HG03159 (cell line): ENCODE results near the gene TDRKH.

Experiments
- ATAC-seq: cut with Tn5 transposase; IDR thresholded peaks from one replicate; pipeline ENCODE4 v1.9.1; 2021; ENCODE audit warnings: mild to moderate bottlenecking, moderate library complexity; ENCODE audit not compliant: unreplicated experiment

TDRKH gene

GRCh38 chr1:151825204-151825603 is 34.9 kb upstream of the TDRKH start:
- ATAC-seq = no peak

- ATAC-seq = no peak
Observed at GRCh38 chr1:151823175-151823574, 32.9 kb upstream of the TDRKH start.

GRCh38 chr1:151822404-151822803 is 32.1 kb upstream of the TDRKH start:
- no peak for ATAC-seq

- ATAC-seq = no peak
Observed at GRCh38 chr1:151820940-151821339, 30.6 kb upstream of the TDRKH start.

- ATAC-seq = no peak
Observed at GRCh38 chr1:151819976-151820623, 29.8 kb upstream of the TDRKH start.

- no peak for ATAC-seq
Observed at GRCh38 chr1:151819227-151819835, 29.0 kb upstream of the TDRKH start.

GRCh38 chr1:151817353-151817730 is 27.0 kb upstream of the TDRKH start:
- no peak for ATAC-seq

GRCh38 chr1:151816548-151817352 is 26.4 kb upstream of the TDRKH start:
- no peak for ATAC-seq

GRCh38 chr1:151815716-151816327 is 25.5 kb upstream of the TDRKH start:
- ATAC-seq = no peak

GRCh38 chr1:151814971-151815545 is 24.8 kb upstream of the TDRKH start:
- no peak for ATAC-seq

GRCh38 chr1:151814426-151814825 is 24.1 kb upstream of the TDRKH start:
- ATAC-seq = no peak

- no peak for ATAC-seq
Observed at GRCh38 chr1:151813271-151813977, 23.1 kb upstream of the TDRKH start.

GRCh38 chr1:151811181-151811580 is 20.9 kb upstream of the TDRKH start:
- no peak for ATAC-seq

GRCh38 chr1:151809985-151810556 is 19.8 kb upstream of the TDRKH start:
- no peak for ATAC-seq

- ATAC-seq = no peak
Observed at GRCh38 chr1:151809290-151809984, 19.1 kb upstream of the TDRKH start.

- no peak for ATAC-seq
Observed at GRCh38 chr1:151807766-151808165, 17.5 kb upstream of the TDRKH start.

GRCh38 chr1:151807131-151807530 is 16.8 kb upstream of the TDRKH start:
- no peak for ATAC-seq

GRCh38 chr1:151806170-151806569 is 15.9 kb upstream of the TDRKH start:
- no peak for ATAC-seq

- no peak for ATAC-seq
Observed at GRCh38 chr1:151805066-151805820, 14.9 kb upstream of the TDRKH start, which contains the start of gene LINGO4. Gene LINGO4 (minus strand): TSS chr1:151805419. CDS start chr1:151802704, 2,715 bp downstream.
